Bronchial epithelial cell (primary cell): Measurements from ENCODE around the gene CFAP299. TPM values are rescaled to one million over a fixed set of nuclear protein-coding genes. Genes with fewer than 3 reads are reported as not detected.

Experiments
- DNase-seq: peaks from one replicate; pipeline ENCODE4 v3.0.0-alpha.2; 2010; ENCODE audit warnings: low read depth
- FAIRE-seq: peaks from 2 replicates; lab custom pipeline; 2011; peaks lifted over from hg19 to GRCh38; lab: Jason Lieb, UNC
- H3K27me3 ChIP-seq: 2 replicates; pipeline ENCODE4 v1.5.1; 2011; ENCODE audit warnings: low read length; ENCODE audit not compliant: control insufficient read depth, insufficient read depth
- H3K36me3 ChIP-seq: 2 replicates; pipeline ENCODE4 v1.5.1; 2011; ENCODE audit warnings: low read length; ENCODE audit not compliant: control insufficient read depth, insufficient read depth
- H3K4me3 ChIP-seq: 2 replicates; pipeline ENCODE4 v1.5.1; 2011; ENCODE audit warnings: mild to moderate bottlenecking, low read depth, low read length, control low read depth
- CTCF ChIP-seq: IDR thresholded peaks from 2 replicates; pipeline ENCODE4 v1.5.1; 2011; ENCODE audit warnings: mild to moderate bottlenecking, moderate library complexity, low read length, control low read depth, inconsistent platforms; ENCODE audit not compliant: insufficient read depth, severe bottlenecking
- total RNA-seq: library from RNA; depleted of rRNA; stranded (reverse); fragments of >200 nt; gene quantifications from 2 replicates; pipeline ENCODE4 v1.2.1, GENCODE V29; 2014

Gene CFAP299
- total RNA-seq, 1 donor from 2014 or later = 0.26 TPM

- no peaks in the 10 kb centered on the region for H3K36me3 ChIP-seq
- H3K4me3 ChIP-seq = no peak overlapping the region
- no peaks in the 10 kb centered on the region for H3K27me3 ChIP-seq
- DNase-seq (no peak), FAIRE-seq (no peak)
- no peak for TF ChIP-seq CTCF
Measured at GRCh38 chr4:80521438-80521837, 185.9 kb downstream of the CFAP299 start.

- no peak overlapping the region for H3K4me3 ChIP-seq
- DNase-seq = no peak
- H3K36me3 ChIP-seq = no peaks in the 10 kb centered on the region
- TF ChIP-seq CTCF = no peak
- H3K27me3 ChIP-seq = no peaks in the 10 kb centered on the region
- no peak for FAIRE-seq
Measured at GRCh38 chr4:80526697-80527096, 191.2 kb downstream of the CFAP299 start.

- Histone ChIP-seq H3K4me3 (no peak overlapping the region), H3K36me3 (no peaks in the 10 kb centered on the region), H3K27me3 (no peaks in the 10 kb centered on the region)
- peak; percentile 1 for DNase-seq
- no peak for TF ChIP-seq CTCF
- no peak for FAIRE-seq
Measured at GRCh38 chr4:80529026-80529425, 193.5 kb downstream of the CFAP299 start.

GRCh38 chr4:80532674-80533333 is 197.3 kb downstream of the CFAP299 start:
- DNase-seq (no peak), FAIRE-seq (no peak)
- H3K27me3 ChIP-seq = no peaks in the 10 kb centered on the region
- H3K36me3 ChIP-seq = no peaks in the 10 kb centered on the region
- no peak overlapping the region for H3K4me3 ChIP-seq
- TF ChIP-seq CTCF = no peak

- FAIRE-seq (no peak), DNase-seq (peak; percentile 60)
- Histone ChIP-seq H3K36me3 (no peaks in the 10 kb centered on the region), H3K27me3 (no peaks in the 10 kb centered on the region), H3K4me3 (no peak overlapping the region)
- no peak for TF ChIP-seq CTCF
Measured at GRCh38 chr4:80535551-80535950, 200.0 kb downstream of the CFAP299 start.
